Bone marrow (tissue), 2 donors: ENCODE measurements around the gene LZTR1.
"Not testable (repeated sequence)": the region's sequence is repeated elsewhere in the genome, so short reads cannot be mapped to it uniquely, and the experiment has no call there.

Experiments
- DNase-seq, 2 donors: peaks; one replicate each; lab custom pipeline; 2025; lab: John Stamatoyannopoulos, UW

LZTR1 gene

GRCh38 chr22:20981787-20982562 lies at the start of gene LZTR1:
Gene LZTR1, plus strand, starts transcription at chr22:20982297. Its CDS starts 75 bp downstream, at chr22:20982372.
- DNase-seq: peak; percentile 43 to 85

- DNase-seq: no peak
Observed at GRCh38 chr22:20933910-20934309, 48.2 kb upstream of the LZTR1 start.

- DNase-seq: not testable (repeated sequence)
Observed at GRCh38 chr22:20935049-20935448, 47.0 kb upstream of the LZTR1 start.

GRCh38 chr22:20935780-20936539 lies 46.1 kb upstream of the LZTR1 start:
- not testable (repeated sequence) for DNase-seq

GRCh38 chr22:20937031-20937793 lies 44.9 kb upstream of the LZTR1 start:
- DNase-seq: no peak

GRCh38 chr22:20937794-20938671 lies 44.1 kb upstream of the LZTR1 start:
- DNase-seq: no peak

- not testable (repeated sequence) for DNase-seq
Observed at GRCh38 chr22:20939457-20940185, 42.5 kb upstream of the LZTR1 start.

GRCh38 chr22:20940186-20940651 lies 41.9 kb upstream of the LZTR1 start:
- DNase-seq: no peak

GRCh38 chr22:20940904-20941385 lies 41.2 kb upstream of the LZTR1 start:
- DNase-seq: no peak

- not testable (repeated sequence) for DNase-seq
Observed at GRCh38 chr22:20942203-20942902, 39.7 kb upstream of the LZTR1 start.

- no peak for DNase-seq
Observed at GRCh38 chr22:20943104-20943933, 38.8 kb upstream of the LZTR1 start.

GRCh38 chr22:20944042-20944441 lies 38.1 kb upstream of the LZTR1 start:
- no peak for DNase-seq

- DNase-seq: no peak
Observed at GRCh38 chr22:20945578-20945934, 36.5 kb upstream of the LZTR1 start.

GRCh38 chr22:20946080-20946986 lies 35.8 kb upstream of the LZTR1 start:
- DNase-seq: no peak

GRCh38 chr22:20946991-20947390 lies 35.1 kb upstream of the LZTR1 start:
- DNase-seq: no peak

- DNase-seq: no peak
Observed at GRCh38 chr22:20948450-20948849, 33.6 kb upstream of the LZTR1 start.

- no peak for DNase-seq
Observed at GRCh38 chr22:20948989-20949388, 33.1 kb upstream of the LZTR1 start.

- DNase-seq: no peak
Observed at GRCh38 chr22:20949698-20950183, 32.4 kb upstream of the LZTR1 start.
